SK-N-SH (cell line): ENCODE measurements around the gene LEPROT. TPM values are rescaled to one million over a fixed set of nuclear protein-coding genes. Genes with fewer than 3 reads are reported as not detected.
"Not testable (repeated sequence)": the region's sequence is repeated elsewhere in the genome, so short reads cannot be mapped to it uniquely, and the experiment has no call there.

Experiments used
- CTCF ChIA-PET: fragments of 300-600, 350-600 bp; formaldehyde crosslinking; extraction: SDS; loops from one replicate; lab custom pipeline; 2021; lab: Yijun Ruan, JAX
- POLR2A ChIA-PET: fragments of 350-600 bp; sonication (Branson Sonifier 250); formaldehyde crosslinking; extraction: SDS; loops from one replicate; lab custom pipeline; 2020; ENCODE audit warnings: antibody characterized with exemption, inconsistent platforms; lab: Yijun Ruan, JAX
- DNase-seq: peaks from one replicate; pipeline ENCODE4 v3.0.0; 2012
- H2AFZ ChIP-seq: fragments of 200-600 bp; sonication (generic); 2 replicates; pipeline ENCODE4 v1.8.1; 2016; ENCODE audit warnings: antibody characterized with exemption, mild to moderate bottlenecking, low read depth
- H3F3A ChIP-seq: fragments of 200-600 bp; sonication (generic); replicated peaks from 2 replicates; pipeline ENCODE3; 2016; ENCODE audit warnings: antibody characterized with exemption, mild to moderate bottlenecking; ENCODE audit not compliant: insufficient read depth
- H3K27ac ChIP-seq, 2 experiments: fragments of 200-500 bp in 1 of 2; fragments of 200-600 bp in 1 of 2; sonication (Bioruptor generic) in 1 of 2; sonication (generic), shearing (Covaris generic) in 1 of 2; 2 replicates each; pipeline versions ENCODE4 v1.5.1 to v1.6.1; 2014 to 2016; ENCODE audit warnings: low read depth in 2 of 2, inconsistent platforms in 1 of 2, low read length in 1 of 2, mild to moderate bottlenecking in 1 of 2, mixed read lengths in 1 of 2
- H3K27me3 ChIP-seq: fragments of 200-600 bp; sonication (generic), shearing (Covaris generic); 2 replicates; pipeline ENCODE4 v1.6.1; 2016; ENCODE audit warnings: mixed run types; ENCODE audit not compliant: insufficient read depth
- H3K36me3 ChIP-seq, 2 experiments: fragments of 200-500 bp in 1 of 2; fragments of 200-600 bp in 1 of 2; sonication (Bioruptor generic) in 1 of 2; sonication (generic) in 1 of 2; replicated peaks in 1 of 2; 2 replicates each; pipeline versions ENCODE3 to v1.5.1; 2014 to 2016; ENCODE audit warnings: low read length in 1 of 2, mild to moderate bottlenecking in 1 of 2; ENCODE audit not compliant: insufficient read depth in 2 of 2, control insufficient read depth in 1 of 2
- H3K4me1 ChIP-seq, 2 experiments: fragments of 200-500 bp in 1 of 2; fragments of 200-600 bp in 1 of 2; sonication (Bioruptor generic) in 1 of 2; sonication (generic), shearing (Covaris generic) in 1 of 2; 2 replicates each; pipeline versions ENCODE4 v1.5.1 to v1.6.1; 2014 to 2016; ENCODE audit warnings: low read depth in 1 of 2, low read length in 1 of 2, mixed run types in 1 of 2; ENCODE audit not compliant: insufficient read depth in 2 of 2, control insufficient read depth in 1 of 2
- H3K4me2 ChIP-seq: fragments of 200-600 bp; sonication (generic), shearing (Covaris generic); 2 replicates; pipeline ENCODE4 v1.6.1; 2017; ENCODE audit warnings: mixed run types
- H3K4me3 ChIP-seq, 2 experiments: fragments of 200-500 bp in 1 of 2; fragments of 200-600 bp in 1 of 2; sonication (Bioruptor generic) in 1 of 2; sonication (generic), shearing (Covaris generic) in 1 of 2; 2 replicates each; pipeline versions ENCODE4 v1.5.1 to v1.8.1; 2014 to 2016; ENCODE audit warnings: low read depth in 2 of 2, inconsistent platforms in 1 of 2, low read length in 1 of 2, mild to moderate bottlenecking in 1 of 2, mixed read lengths in 1 of 2, moderate library complexity in 1 of 2
- H3K79me2 ChIP-seq: fragments of 200-600 bp; sonication (generic); 2 replicates; pipeline ENCODE4 v1.8.1; 2017; ENCODE audit warnings: mild to moderate bottlenecking; ENCODE audit not compliant: insufficient read depth
- H3K9ac ChIP-seq: fragments of 200-600 bp; sonication (generic); 2 replicates; pipeline ENCODE4 v1.6.1; 2017; ENCODE audit warnings: mixed run types
- H3K9me2 ChIP-seq: fragments of 200-600 bp; sonication (generic); 2 replicates; pipeline ENCODE4 v1.6.1; 2017; ENCODE audit warnings: mixed run types
- H3K9me3 ChIP-seq: fragments of 200-600 bp; sonication (generic); 2 replicates; pipeline ENCODE4 v1.6.1; 2017; ENCODE audit warnings: mixed run types, mild to moderate bottlenecking, moderate library complexity
- H4K20me1 ChIP-seq: fragments of 200-600 bp; sonication (generic); 2 replicates; pipeline ENCODE4 v1.6.1; 2017; ENCODE audit warnings: mild to moderate bottlenecking, mixed run types; ENCODE audit not compliant: insufficient read depth
- EZH2phosphoT487 ChIP-seq: fragments of 200-600 bp; sonication (generic); IDR thresholded peaks from 2 replicates; pipeline ENCODE4 v1.6.1; 2017; ENCODE audit warnings: low read depth, mixed run types, mild to moderate bottlenecking, antibody characterized with exemption, moderate library complexity, borderline replicate concordance
- FOSL2 ChIP-seq: IDR thresholded peaks from 2 replicates; pipeline ENCODE4 v1.4.0; 2012; ENCODE audit warnings: low read depth, mild to moderate bottlenecking, moderate library complexity, borderline replicate concordance
- FOXM1 ChIP-seq: IDR thresholded peaks from 2 replicates; pipeline ENCODE4 v1.4.0; 2012; ENCODE audit warnings: low read depth, mild to moderate bottlenecking
- JUND ChIP-seq: IDR thresholded peaks from 2 replicates; pipeline ENCODE4 v1.4.0; 2012
- MEF2A ChIP-seq: IDR thresholded peaks from 2 replicates; pipeline ENCODE4 v1.4.0; 2012; ENCODE audit warnings: low read depth, borderline replicate concordance
- NFIC ChIP-seq: IDR thresholded peaks from 2 replicates; pipeline ENCODE4 v1.4.0; 2012; ENCODE audit warnings: borderline replicate concordance
- RAD21 ChIP-seq: IDR thresholded peaks from 2 replicates; pipeline ENCODE4 v1.6.1; 2012; ENCODE audit warnings: mild to moderate bottlenecking, low read length
- SMC3 ChIP-seq: IDR thresholded peaks from 2 replicates; pipeline ENCODE4 v1.6.1; 2012; ENCODE audit warnings: low read depth, low read length, improper control_type of control experiment
- TAF1 ChIP-seq: IDR thresholded peaks from 2 replicates; pipeline ENCODE4 v1.6.1; 2012; ENCODE audit warnings: low read depth, mild to moderate bottlenecking, low read length, moderate library complexity, borderline replicate concordance
- YY1 ChIP-seq: IDR thresholded peaks from 2 replicates; pipeline ENCODE4 v1.4.0; 2012; ENCODE audit warnings: low read depth, mild to moderate bottlenecking
- WGBS: methylation state at CpG from one replicate; pipeline ENCODE4 v1.1.6; 2017; ENCODE audit warnings: low lambda C conversion rate; 5-methylcytosine and 5-hydroxymethylcytosine counted together
- polyA plus RNA-seq, 3 experiments: library from polyadenylated mRNA; depleted of rRNA; stranded (reverse); fragments of >200 nt; gene quantifications; 2 replicates each; pipeline ENCODE4 v1.2.3, GENCODE V29; 2012
- TF ChIP-seq, protein P1 (sequence below): IDR thresholded peaks from 2 replicates; pipeline ENCODE4 v1.4.0; 2012; ENCODE audit warnings: low read depth
- TF ChIP-seq, protein P2 (sequence below): IDR thresholded peaks from 2 replicates; pipeline ENCODE4; 2012
- TF ChIP-seq, protein P3 (sequence below): fragments of 150-350 bp; IDR thresholded peaks from 2 replicates; pipeline ENCODE4 v1.6.1; 2017; ENCODE audit warnings: antibody characterized with exemption, low read length, low read depth, borderline replicate concordance

Gene LEPROT
- polyA plus RNA-seq, 1 of the 3 experiments (the other 2 are of a cell fraction), result 38.9 TPM

DNA sequence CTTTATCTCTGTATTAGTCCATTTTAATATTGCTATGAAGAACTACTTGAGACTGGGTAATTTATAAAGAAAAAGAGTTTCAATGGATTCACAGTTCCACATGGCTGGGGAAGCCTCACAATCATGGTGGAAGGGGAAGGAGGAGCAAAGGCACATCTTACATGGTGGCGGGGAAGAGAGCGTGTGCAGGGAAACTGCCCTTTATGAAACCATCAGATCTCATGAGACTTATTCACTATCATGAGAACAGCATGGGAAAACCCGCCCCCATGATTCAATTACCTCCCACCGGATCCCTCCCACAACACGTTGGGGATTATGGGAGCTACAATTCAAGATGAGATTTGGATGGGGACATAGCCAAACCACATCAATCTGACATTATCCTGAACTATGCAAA lies 36.0 kb upstream of the LEPROT start:
- CTCF ChIA-PET, H3K27ac ChIP-seq, H3K27me3 ChIP-seq, H3K4me2 ChIP-seq, H3F3A ChIP-seq, H3K9me3 ChIP-seq, H3K9me2 ChIP-seq, DNase-seq, H3K9ac ChIP-seq, H3K4me3 ChIP-seq, H3K4me1 ChIP-seq, H4K20me1 ChIP-seq, H3K79me2 ChIP-seq, H2AFZ ChIP-seq, POLR2A ChIA-PET: not testable (repeated sequence)
- H3K36me3 ChIP-seq, result peaks cover 0 to 12% of the 10 kb centered on the region in 2 experiments
- WGBS, result 88% methylated on average over 5 of the region's 5 CpGs

DNA sequence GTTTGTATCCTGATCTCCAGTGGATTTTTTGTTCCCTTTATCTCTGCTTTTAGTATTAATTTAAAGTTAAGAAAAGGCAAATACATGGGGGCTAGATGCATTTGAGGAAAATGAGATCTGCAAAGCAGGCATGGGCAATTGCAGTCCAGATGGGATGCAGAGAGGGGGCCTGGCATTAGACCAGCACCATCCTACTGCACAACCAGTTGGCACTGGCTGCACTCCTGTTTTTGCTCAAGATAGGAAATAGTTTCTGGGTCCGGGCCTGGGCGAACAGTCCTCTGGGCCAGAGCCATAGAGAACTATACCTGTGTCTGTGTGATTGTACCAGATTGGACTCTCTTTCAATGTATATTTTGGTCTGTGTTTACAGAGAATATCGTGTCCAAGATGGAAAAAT lies 34.0 kb upstream of the LEPROT start:
- H3K4me2 ChIP-seq, result no peak overlapping the region
- no peaks in the 10 kb centered on the region for H3F3A ChIP-seq
- DNase-seq, result no peak
- H3K36me3 ChIP-seq, result peaks cover 0 to 16% of the 10 kb centered on the region in 2 experiments
- no peak overlapping the region for H3K27ac ChIP-seq
- H3K4me3 ChIP-seq, result no peak overlapping the region
- CTCF ChIA-PET, result no interaction called here
- POLR2A ChIA-PET, result no interaction called here
- no peak overlapping the region for H3K9ac ChIP-seq
- no peaks in the 10 kb centered on the region for H3K79me2 ChIP-seq
- WGBS, result 96% methylated on average over 3 of the region's 3 CpGs
- H3K4me1 ChIP-seq, result no peaks in the 10 kb centered on the region; a peak in 1 of 4 replicates
- H3K9me3 ChIP-seq, result no peaks in the 10 kb centered on the region
- no peaks in the 10 kb centered on the region for H4K20me1 ChIP-seq
- H3K27me3 ChIP-seq, result no peaks in the 10 kb centered on the region
- H3K9me2 ChIP-seq, result no peaks in the 10 kb centered on the region; the same call in 1 of the 2 replicates
- H2AFZ ChIP-seq, result no peak overlapping the region
- no peak for TF ChIP-seq FOXM1
- TF ChIP-seq FOSL2, result no peak
- TF ChIP-seq, protein P1, sequence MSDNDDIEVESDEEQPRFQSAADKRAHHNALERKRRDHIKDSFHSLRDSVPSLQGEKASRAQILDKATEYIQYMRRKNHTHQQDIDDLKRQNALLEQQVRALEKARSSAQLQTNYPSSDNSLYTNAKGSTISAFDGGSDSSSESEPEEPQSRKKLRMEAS, result no peak
- TF ChIP-seq NFIC, result no peak
- no peak for TF ChIP-seq JUND
- TF ChIP-seq, all 33 proteins: peak for 0

DNA sequence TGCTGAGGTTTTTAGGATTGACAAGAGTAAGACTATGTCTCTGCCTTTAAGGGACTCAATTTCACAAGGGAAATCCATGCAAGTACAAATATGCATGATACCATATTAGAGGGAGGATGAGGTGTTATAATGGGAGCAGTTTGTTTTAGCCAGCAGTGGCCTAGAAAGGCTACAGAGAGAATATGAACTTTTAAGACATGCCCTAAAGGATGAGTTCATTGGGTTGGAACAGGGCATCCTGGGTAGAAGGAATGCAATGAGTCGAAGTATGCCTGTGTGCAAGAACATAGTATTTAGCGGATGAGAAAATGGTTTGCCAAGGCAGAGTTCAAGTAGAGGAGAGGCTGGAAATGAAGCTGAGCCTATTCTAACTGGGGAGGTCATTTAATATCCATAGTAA lies 32.6 kb upstream of the LEPROT start:
- DNase-seq, result no peak

More for the DNA sequence above, 32.6 kb upstream of the LEPROT start:
- Histone ChIP-seq H3K9me2 (no peaks in the 10 kb centered on the region; the same call in 1 of the 2 replicates), H3K27me3 (no peaks in the 10 kb centered on the region), H3K4me2 (no peak overlapping the region), H3K27ac (no peak overlapping the region), H3K9ac (no peak overlapping the region), H2AFZ (no peak overlapping the region), H3K36me3 (peaks cover 0 to 11% of the 10 kb centered on the region in 2 experiments), H3K9me3 (no peaks in the 10 kb centered on the region), H3K79me2 (no peaks in the 10 kb centered on the region), H3K4me1 (no peaks in the 10 kb centered on the region; a peak in 1 of 4 replicates), H3K4me3 (no peak overlapping the region), H3F3A (no peaks in the 10 kb centered on the region), H4K20me1 (no peaks in the 10 kb centered on the region)
- TF ChIP-seq, protein P2, sequence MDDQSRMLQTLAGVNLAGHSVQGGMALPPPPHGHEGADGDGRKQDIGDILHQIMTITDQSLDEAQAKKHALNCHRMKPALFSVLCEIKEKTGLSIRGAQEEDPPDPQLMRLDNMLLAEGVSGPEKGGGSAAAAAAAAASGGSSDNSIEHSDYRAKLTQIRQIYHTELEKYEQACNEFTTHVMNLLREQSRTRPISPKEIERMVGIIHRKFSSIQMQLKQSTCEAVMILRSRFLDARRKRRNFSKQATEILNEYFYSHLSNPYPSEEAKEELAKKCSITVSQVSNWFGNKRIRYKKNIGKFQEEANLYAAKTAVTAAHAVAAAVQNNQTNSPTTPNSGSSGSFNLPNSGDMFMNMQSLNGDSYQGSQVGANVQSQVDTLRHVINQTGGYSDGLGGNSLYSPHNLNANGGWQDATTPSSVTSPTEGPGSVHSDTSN, result no peak
- TF ChIP-seq SMC3 (no peak), TAF1 (no peak), YY1 (no peak), MEF2A (no peak), FOXM1 (no peak), EZH2phosphoT487 (no peak), RAD21 (no peak)
- TF ChIP-seq, protein P1, result no peak
- TF ChIP-seq, protein P3, sequence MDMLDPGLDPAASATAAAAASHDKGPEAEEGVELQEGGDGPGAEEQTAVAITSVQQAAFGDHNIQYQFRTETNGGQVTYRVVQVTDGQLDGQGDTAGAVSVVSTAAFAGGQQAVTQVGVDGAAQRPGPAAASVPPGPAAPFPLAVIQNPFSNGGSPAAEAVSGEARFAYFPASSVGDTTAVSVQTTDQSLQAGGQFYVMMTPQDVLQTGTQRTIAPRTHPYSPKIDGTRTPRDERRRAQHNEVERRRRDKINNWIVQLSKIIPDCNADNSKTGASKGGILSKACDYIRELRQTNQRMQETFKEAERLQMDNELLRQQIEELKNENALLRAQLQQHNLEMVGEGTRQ, result no peak
- WGBS, result 86% methylated on average over 2 of the region's 2 CpGs
- POLR2A ChIA-PET, result no interaction called here
- CTCF ChIA-PET, result no interaction called here
